ENCODE measurements around the gene XPNPEP3. TPM values are rescaled to one million over a fixed set of nuclear protein-coding genes. Genes with fewer than 3 reads are reported as not detected.

Gene XPNPEP3
- total RNA-seq, 1 experiment from 2014 or later = 9.0 TPM

Other genes starting within 250 kb of the XPNPEP3 start
- gene MRTFA, start 220.4 kb upstream of the XPNPEP3 start, total RNA-seq (2014; rRNA removed; shearing (Covaris generic)) = 25.4 and 25.8 TPM in 2 replicates
- 0.07 TPM in 1 of 2 replicates, not detected in the other for gene MCHR1, start 177.7 kb upstream of the XPNPEP3 start, total RNA-seq (2014; rRNA removed; shearing (Covaris generic))
- gene SLC25A17, start 37.8 kb upstream of the XPNPEP3 start, total RNA-seq (2014; rRNA removed; shearing (Covaris generic)) = 39.1 and 52.6 TPM in 2 replicates
- 87.2 and 129 TPM in 2 replicates for gene ST13, start 509 bp upstream of the XPNPEP3 start, total RNA-seq (2014; rRNA removed; shearing (Covaris generic))
- gene DNAJB7, start 5.0 kb downstream of the XPNPEP3 start, total RNA-seq (2014; rRNA removed; shearing (Covaris generic)) = not detected in 2 replicates
- 67.1 and 68.5 TPM in 2 replicates for gene RBX1, start 94.2 kb downstream of the XPNPEP3 start, total RNA-seq (2014; rRNA removed; shearing (Covaris generic))
- 20.1 and 25.2 TPM in 2 replicates for gene EP300, start 235.4 kb downstream of the XPNPEP3 start, total RNA-seq (2014; rRNA removed; shearing (Covaris generic))

All from M059J (cell line).